Kidney capillary endothelial cell (primary cell): ENCODE measurements around the gene RAPSN.
A peak's percentile ranks its signal among the peaks of the same experiment; 100 is the strongest.

Experiments
- DNase-seq: peaks from one replicate; pipeline ENCODE4 v3.0.0-alpha.2; 2018; ENCODE audit warnings: low spot score

Gene RAPSN

GRCh38 chr11:47407746-47408590 lies 41.0 kb downstream of the RAPSN start, which contains the start of gene SLC39A13:
Gene SLC39A13 (plus strand): TSS chr11:47408590. CDS start chr11:47410095, 1,505 bp downstream.
- DNase-seq, result peak; percentile 95

- DNase-seq, result no peak
Measured at GRCh38 chr11:47406896-47407745, 41.8 kb downstream of the RAPSN start.

- DNase-seq, result no peak
Measured at GRCh38 chr11:47403571-47403970, 45.4 kb downstream of the RAPSN start.

GRCh38 chr11:47403135-47403534 lies 45.8 kb downstream of the RAPSN start:
- no peak for DNase-seq

- no peak for DNase-seq
Measured at GRCh38 chr11:47400768-47401279, 48.1 kb downstream of the RAPSN start.

DNA sequence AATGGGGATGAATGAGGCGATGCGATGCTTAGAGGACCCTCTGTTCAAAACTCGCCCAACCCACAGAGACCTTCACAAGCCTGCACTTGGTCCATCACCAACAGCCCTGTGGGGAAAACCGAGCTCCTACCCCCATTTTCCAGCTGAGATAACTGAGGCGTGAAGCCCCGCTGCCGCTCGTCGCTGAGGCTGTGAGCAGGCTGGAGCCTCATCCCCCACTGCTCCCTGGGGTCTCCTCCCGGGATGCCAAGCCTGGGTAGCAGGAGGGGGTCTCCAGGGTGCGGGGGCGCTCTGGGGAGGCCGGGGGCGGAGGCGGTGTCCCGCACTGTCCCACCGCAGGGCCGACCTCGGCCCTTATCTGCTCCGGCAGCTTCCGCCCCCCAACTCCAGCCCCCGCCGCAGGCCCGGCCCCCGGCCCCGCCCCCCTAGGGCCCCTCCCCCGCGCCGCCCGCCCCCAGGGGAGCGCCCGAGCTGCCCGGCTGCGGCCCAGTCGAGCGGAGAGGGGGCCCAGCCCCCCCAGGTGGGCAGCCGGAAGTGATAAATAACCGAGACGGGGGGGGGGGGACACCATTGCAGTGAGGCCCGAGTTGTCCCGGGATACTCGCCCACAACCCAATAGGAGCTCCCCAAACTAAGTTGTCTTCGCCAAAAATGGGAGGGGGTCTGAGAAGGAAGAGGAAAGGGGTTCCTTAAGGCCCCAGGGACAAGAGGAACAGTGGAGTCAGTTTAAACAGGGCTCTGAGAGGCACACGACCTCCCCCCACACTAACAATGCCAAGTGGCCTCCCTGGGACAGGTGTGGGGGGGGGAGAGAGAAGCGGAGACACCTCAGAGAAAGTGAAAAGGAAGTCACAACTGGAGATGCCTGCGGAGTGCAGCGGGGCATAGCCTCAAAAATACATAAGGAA lies 48.8 kb downstream of the RAPSN start:
- DNase-seq, result no peak

DNA sequence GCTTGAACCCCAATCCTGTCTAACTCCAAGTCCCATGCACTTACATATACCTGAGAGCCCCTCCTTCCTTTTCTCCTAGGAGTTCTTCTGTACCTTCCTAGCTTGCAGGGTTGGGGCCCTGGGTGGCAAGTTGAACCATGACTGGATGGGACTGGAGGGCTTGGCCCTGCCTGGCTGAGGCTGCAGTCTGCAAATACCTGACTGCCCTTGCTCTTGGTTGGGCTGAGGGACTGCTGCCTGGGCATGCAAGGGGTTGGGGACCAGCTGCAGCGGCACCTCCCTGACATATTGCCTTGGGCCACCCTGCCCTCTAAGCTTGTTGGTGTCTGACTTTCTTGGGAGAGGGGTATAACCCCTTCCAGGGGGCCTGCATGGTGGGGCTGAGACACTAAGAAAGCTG lies 50.4 kb downstream of the RAPSN start:
- DNase-seq, result no peak

GRCh38 chr11:47398011-47398410 lies 50.9 kb downstream of the RAPSN start:
- DNase-seq, result no peak

DNA sequence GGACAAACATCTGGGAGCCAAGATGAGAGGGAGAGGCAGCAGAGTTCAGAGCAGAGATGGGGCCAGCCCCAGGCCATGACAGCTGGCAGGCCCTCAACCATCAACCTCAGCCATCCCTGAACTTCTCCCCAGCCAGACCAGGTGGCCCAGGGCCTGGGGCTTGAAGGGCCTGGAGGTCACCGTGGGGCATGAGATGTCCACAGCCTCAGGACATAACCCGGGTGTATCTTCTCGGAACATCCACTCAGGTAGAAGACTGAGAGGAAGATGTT lies 53.0 kb downstream of the RAPSN start:
- DNase-seq, result no peak

DNA sequence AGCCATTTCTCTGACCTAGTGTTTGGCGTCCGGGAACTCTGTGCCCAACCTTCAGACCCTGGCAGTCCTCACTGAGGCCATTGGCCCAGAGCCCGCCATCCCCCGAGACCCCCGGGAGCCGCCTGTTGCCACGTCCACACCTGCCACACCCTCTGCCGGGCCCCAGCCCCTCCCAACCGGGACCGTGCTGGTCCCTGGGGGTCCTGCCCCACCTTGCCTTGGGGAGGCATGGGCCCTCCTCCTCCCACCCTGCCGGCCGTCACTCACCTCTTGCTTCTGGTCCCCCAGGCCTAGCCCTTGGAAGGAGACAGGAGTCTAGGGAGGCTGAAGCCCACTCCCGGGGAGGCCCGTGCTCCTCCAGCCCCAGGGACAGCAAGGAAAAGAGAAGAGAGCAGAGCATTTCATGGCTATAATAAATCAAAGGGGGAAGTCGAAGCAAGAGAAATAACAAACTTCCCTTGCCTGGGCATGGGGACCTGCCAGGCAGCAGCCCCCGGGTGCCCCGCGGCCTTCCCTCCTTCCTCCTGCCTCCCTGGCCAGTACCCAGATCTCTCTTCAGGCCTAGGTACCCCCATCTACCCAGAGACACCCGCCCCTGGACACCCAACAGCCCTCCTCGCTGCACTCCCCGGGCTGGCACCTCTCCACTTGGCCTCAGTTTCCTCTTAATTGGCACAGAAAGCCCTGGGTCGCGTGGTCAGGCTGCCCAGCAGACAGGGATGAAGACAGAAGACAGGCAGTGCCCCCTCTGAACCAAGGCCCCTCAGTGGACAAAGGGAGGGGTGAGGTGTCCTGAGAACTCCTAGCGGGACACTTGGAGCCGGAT lies 53.5 kb downstream of the RAPSN start:
- DNase-seq, result no peak

DNA sequence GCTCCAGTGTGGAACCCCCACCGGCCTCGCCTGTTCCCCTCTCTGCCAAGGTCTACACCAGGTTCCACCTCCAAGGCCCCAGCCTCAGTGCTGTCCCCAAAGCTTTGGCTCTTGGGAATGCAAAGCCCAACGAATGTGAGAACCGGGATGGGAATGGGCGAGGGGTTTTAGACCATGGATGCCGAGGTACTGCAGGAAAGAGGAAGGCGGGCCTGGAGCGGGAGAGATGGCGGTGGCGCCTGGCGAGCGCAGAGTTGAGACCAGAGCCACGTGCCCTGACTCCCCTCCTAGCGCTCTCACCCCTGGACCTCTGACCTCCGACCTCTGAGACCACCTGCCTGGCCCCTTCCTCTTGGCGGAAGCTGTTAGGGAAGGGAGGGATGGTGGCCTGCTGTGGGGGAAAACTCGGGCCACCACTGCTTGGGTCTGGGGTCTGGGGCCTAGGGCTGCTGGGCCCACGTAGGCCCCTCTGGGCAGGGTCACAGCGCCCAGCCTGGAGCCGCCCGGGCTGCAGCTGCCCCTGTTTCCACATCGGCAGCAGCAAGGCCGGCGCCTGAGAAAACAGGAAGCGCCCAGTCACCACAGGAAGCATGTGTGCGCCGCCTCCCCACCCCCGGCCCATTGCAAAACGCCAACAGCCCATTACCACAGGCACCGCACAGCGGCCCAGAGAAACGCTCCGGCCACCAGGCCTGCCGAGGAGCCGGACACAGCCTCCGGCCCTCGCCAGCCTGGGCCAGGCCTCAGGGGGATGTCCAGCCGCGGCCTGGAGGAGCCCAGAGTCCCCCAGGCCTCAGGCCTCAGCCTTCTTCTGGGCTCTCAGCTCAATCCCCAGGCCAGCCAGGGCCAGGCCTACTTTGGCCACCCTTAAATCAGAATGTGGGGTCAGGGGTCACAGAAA lies 54.4 kb downstream of the RAPSN start:
- DNase-seq, result peak; percentile 84

- DNase-seq, result no peak
Measured at GRCh38 chr11:47394050-47394321, 55.0 kb downstream of the RAPSN start.

DNA sequence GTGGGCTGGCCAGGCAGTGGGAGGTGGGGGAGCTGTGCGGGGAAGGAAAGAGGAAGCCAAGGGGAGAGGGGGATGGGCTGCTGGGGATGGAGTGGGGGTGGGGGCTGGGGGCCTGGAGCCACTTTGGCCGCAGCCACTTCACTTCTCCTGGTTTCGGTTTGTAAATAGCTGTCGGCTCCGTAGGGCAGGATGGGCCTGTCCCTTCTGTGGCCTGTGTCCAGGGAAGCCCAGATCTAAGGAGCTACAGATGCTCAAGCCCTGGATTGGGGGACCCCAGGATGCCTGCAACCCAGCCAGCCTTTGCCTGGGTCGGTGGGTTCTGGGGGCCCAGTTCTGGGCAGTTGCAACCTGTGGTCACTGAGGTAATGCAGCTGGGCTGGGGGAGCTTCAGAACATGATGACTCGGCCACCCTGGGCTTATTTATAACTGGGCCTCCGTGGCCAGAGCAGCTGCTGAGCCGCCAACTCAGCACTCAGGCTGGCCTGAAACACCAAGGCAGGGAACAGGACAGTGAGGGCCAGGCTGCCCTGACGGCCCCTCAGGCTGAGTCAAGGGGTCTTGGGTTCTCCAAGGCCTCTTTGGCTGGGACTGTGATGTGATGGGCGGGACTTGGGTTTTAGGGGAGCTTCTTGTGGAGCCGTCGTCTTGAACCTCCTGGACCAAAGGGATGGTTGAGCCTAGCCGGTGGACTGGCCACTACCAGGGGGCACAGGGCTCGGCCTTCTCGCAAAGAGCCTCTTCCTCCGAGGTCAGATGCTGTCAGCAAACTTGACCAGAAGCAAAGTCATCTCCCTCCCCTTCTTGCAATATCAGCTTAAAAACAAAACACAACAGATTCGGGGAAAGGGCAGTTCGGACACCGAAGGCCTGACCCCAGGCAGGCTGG lies 55.5 kb downstream of the RAPSN start:
- peak; percentile 40 for DNase-seq

DNA sequence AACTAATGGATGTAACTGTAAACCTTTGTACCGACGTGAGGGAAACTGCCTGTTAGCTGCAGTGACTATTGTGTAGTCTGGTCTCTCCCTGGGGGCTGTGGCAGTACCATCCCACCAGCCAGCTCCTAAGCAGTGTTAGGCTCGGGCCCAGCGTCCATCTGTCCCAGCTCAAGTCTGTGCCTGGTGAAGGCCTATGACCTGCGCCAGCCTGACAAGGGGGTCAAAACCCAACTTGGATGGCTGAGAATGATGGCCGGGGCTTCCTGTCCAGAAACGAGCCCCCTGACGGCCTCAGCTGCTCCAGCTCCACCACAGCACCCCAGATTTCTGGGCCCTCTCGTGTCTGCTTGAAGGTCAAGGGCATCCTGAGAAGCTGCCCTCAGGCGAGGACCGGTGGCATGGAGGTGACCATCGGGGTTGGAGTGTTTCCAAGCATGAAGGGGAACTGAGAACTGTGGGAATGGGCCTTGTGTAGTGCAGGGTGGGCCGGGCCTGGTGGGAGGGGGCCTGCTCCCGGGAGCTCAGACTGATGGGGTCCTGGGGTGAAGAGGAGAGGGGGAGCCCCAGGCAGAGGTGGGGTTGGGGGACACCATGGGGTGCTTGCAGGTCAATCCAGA lies 56.3 kb downstream of the RAPSN start:
- no peak for DNase-seq

- DNase-seq, result no peak
Measured at GRCh38 chr11:47391711-47392432, 57.1 kb downstream of the RAPSN start.

- no peak for DNase-seq
Measured at GRCh38 chr11:47391077-47391583, 57.8 kb downstream of the RAPSN start.

GRCh38 chr11:47390422-47390760 lies 58.5 kb downstream of the RAPSN start:
- DNase-seq, result no peak
